ENCODE data around the gene LAPTM5.

GRCh38 chr1:30693822-30694221 is 63.8 kb downstream of the LAPTM5 start:
- TF ChIP-seq CTCF (IDR thresholded peaks at IDR 0.05; ENCODE audit: control extremely low read depth in 1 of 3, insufficient read depth in 1 of 3, low read depth in 1 of 3, low read length in 3 of 3) (no peak), POLR2AphosphoS5 (IDR thresholded peaks at IDR 0.05; ENCODE audit: low read depth, low read length) (no peak), RFX5 (IDR thresholded peaks at IDR 0.05; ENCODE audit: borderline replicate concordance, low read depth, low read length) (no peak), MAX (IDR thresholded peaks at IDR 0.05) (no peak), EZH2 (IDR thresholded peaks at IDR 0.05; ENCODE audit: low read depth, low read length, severe bottlenecking) (no peak), SP2 (IDR thresholded peaks at IDR 0.05; ENCODE audit: low read length) (no peak), MAFK (IDR thresholded peaks at IDR 0.05; ENCODE audit: low read depth, low read length) (no peak), EP300 (IDR thresholded peaks at IDR 0.05; ENCODE audit: borderline replicate concordance in 1 of 2, low read depth in 2 of 2, low read length in 2 of 2) (no peak)
